GM15510 (cell line): ENCODE measurements around the gene AHCTF1.
A peak's percentile ranks its signal among the peaks of the same experiment; 100 is the strongest.

Experiments
- POLR2A ChIP-seq: IDR thresholded peaks from 3 replicates; pipeline ENCODE4 v1.6.1; 2011; ENCODE audit warnings: borderline replicate concordance; ENCODE audit not compliant: insufficient read length; ENCODE audit errors: extremely low read depth

AHCTF1 gene, protein sequence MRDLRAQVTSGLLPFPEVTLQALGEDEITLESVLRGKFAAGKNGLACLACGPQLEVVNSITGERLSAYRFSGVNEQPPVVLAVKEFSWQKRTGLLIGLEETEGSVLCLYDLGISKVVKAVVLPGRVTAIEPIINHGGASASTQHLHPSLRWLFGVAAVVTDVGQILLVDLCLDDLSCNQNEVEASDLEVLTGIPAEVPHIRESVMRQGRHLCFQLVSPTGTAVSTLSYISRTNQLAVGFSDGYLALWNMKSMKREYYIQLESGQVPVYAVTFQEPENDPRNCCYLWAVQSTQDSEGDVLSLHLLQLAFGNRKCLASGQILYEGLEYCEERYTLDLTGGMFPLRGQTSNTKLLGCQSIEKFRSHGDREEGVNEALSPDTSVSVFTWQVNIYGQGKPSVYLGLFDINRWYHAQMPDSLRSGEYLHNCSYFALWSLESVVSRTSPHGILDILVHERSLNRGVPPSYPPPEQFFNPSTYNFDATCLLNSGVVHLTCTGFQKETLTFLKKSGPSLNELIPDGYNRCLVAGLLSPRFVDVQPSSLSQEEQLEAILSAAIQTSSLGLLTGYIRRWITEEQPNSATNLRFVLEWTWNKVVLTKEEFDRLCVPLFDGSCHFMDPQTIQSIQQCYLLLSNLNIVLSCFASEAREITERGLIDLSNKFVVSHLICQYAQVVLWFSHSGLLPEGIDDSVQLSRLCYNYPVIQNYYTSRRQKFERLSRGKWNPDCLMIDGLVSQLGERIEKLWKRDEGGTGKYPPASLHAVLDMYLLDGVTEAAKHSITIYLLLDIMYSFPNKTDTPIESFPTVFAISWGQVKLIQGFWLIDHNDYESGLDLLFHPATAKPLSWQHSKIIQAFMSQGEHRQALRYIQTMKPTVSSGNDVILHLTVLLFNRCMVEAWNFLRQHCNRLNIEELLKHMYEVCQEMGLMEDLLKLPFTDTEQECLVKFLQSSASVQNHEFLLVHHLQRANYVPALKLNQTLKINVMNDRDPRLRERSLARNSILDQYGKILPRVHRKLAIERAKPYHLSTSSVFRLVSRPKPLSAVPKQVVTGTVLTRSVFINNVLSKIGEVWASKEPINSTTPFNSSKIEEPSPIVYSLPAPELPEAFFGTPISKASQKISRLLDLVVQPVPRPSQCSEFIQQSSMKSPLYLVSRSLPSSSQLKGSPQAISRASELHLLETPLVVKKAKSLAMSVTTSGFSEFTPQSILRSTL (N-terminal part only)

DNA sequence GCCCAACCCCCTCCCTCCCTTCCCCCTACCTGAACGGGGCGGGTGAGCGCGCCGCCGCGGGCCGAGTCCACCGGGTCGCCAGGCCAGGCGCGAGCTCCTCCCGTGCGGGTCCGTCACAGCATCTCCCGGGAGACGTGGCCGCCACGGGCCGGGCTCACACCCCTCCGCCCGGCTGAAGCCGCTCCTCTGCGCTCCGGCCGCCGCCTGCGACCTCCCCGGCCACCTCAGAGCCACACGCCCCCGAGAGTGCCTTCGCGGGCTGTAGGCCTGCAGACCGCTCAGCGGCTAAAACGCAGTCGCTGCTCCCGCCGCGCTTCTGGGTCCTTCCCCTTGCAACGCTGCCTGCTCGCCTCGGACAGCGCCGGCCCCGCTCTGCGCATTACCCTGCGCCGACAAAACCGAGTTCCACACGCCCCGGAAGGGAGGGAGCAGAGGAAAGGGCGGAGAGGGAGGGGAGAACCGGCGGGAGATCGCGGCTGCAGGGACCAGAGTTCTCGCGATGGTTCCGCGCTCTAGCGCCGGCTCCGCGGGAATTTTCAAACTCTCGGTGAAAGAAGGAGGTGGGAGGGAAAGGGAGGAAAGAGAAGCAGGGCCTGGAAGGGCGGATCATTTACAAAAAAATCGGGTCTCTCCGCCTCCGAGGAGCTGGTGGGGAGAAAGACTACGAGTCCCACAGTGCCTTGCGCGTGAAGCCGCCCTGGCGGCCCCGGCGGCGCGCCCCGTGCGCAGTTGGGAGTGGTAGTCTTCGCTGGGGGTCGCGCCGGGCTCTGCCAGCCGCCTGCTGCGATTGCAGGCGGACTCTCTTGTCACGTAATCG, at the start of gene AHCTF1:
Gene AHCTF1, minus strand, starts transcription at position 400 of the 817 bp plus-strand sequence. CDS start 13,578 bp downstream, outside the sequence.
- TF ChIP-seq POLR2A: peak; percentile 97

DNA sequence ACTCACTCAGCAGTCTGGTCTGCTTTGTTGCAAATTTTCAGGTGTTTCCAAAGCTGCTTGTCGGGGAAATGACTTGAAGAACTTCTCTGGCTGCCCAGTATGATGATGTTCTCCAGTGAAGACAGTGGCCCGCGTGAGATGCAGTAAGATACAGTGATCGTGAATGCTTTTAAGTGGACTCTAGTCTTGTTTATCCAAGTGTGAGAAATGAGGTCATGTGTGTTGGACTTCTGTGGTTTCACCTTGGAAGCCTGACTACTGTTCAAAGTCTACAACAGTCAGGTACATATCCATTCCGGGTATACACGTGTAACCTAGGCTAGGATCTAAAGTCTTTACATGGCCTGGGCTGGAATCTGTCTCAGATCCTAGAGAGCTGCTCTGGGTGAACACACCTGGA, 47.0 kb upstream of the AHCTF1 start:
- no peak for TF ChIP-seq POLR2A

DNA sequence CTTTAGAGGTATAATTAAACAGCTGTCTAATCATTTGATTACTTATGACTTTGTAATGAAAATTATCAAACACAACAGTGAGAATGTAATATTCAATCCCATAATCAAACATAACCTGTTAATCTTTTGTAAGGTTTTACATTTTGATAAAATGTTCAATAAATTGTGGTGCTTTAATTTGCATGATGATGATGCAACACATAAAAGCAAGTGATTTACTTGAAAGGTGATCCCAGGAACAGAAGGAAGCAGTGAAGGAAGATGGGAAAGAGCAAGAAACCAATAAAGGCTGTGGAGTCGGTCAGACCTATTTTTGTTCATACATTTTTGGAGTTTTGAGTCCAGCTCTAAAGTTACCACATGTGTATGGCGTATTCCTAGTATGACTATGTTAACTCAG, 46.5 kb upstream of the AHCTF1 start:
- TF ChIP-seq POLR2A: no peak

DNA sequence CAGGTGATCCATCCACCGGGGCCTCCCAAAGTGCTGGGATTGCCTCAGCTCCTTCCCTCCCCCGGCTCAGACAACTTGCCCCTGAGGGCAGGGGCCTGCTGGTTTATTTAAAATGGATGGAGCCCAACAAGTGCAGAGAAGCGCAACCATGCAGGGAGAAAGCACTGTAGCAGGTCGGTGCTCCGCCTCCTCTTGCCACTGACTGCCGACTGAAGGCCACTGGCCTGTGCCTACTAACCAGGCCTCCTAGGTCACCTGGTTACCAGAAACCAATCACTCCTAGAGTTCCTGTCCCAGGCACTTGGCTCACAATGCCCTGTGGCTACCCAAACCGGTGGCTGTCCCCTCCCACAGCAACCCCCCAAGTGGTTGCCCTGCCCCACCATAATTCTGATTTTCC, 40.2 kb upstream of the AHCTF1 start:
- no peak for TF ChIP-seq POLR2A

DNA sequence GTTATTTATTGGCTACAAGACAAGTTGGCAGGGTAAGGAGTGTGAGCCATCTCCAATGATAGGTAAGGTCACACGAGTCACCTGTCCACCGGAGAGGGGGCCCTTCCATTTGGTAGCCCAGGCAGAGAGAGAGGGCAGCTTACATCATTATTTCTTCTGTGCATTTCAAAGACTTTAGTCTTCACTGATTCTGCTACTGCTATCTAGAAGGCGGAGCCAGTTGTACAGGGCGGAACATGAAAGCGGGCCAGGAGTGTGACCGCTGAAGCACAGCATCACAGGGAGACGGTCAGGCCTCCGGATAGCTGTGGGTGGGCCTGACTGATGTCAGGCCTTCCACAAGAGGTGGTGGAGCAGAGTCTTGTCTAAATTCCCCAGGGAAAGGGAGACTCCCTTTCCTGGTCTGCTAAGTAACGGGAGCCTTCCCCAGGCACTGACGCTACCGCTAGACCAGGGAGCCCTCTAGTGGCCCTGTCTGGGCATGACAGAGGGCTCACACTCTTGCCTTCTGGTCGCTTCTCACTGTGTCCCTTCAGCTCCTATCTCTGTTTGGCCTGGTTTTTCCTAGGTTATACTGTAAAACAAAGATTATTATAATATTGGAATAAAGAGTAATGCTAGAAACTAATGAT, 39.5 kb upstream of the AHCTF1 start:
- no peak for TF ChIP-seq POLR2A

DNA sequence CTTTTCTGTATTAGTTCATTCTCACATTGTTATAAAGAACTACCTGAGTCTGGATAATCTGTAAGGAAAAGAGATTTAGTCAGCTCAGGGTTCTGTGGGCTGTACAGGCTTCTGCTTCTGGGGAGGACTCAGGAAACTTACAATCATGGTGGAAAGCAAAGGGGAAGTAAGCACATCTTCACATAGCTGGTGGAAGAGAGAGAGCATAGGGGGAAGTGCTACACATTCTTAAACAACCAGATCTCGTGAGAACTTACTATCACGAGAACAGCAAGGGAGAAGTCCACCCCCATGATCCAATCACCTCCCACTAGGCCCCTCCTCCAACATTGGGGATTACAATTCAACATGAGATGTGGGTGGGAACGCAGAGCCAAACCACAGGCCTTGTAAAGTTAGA, 37.9 kb upstream of the AHCTF1 start:
- no peak for TF ChIP-seq POLR2A

DNA sequence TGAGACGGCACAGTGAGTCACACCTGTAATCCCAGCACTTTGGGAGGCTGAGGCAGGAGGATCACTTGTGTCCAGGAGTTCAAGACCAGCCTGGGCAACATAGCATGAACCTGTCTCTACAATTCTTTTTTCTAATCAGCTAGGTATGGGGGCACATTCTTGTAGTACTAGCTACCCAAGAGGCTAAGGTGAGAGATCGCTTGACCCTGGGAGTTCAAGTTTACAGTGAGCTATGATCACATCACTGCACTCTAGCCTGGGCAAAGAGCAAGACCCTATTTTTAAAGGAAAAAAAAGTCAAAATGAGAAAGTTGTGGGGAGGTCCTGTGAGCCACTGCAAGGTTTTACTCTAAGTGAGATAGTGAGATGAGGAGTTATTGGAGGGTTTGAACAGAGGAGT, 34.8 kb upstream of the AHCTF1 start:
- TF ChIP-seq POLR2A: no peak

DNA sequence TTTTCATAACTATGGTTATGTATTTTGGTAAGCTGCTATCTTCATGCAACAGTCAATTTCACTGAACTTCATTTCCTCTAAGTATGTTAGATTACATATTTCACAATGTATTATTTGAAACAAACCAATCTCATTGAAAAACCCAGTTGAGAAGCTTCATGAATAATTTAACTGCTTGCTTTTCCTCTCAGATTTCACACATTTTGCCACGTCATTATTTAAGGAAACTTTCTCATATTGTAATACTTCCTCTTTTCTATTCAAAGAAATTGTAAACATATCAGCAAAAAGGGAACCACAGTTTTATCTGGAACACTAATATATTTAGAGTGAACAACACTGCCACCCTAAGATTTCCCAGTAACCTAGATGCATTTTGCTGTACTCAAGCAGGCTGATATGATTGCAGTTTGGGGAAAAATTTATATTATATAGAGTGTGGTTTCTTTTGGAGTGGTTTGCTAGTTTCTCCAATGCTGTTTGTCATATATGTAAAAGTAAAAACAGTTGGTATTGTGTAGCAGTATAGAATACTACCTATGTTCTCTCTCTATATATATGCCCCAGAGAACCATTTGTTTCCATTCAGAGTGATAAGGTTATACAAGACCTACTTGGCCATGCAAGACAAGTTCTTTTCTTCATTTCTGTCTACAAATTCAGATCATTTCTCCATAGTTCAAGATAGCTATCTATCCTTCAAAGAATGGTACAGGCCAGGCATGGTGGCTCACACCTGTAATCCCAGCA, 28.4 kb upstream of the AHCTF1 start:
- TF ChIP-seq POLR2A: no peak

DNA sequence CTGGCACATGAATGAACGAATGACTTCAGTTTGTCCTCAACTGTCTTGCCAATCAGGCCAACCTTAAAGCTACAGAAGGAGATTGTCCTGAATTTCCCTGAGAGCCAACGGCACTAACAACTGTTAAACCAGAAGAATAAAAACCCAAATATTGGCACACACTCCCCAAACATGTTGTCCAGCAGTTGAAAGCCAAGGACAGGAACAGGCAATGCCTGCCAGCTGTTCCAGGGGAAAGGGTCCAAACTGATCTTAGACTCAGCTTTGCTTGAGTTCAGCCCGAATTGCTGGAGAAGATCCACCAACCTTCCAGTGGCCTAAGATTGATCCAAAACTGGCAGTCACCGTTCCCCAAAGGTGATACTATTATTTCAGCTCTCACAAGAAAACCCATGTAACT, 22.4 kb upstream of the AHCTF1 start:
- no peak for TF ChIP-seq POLR2A

DNA sequence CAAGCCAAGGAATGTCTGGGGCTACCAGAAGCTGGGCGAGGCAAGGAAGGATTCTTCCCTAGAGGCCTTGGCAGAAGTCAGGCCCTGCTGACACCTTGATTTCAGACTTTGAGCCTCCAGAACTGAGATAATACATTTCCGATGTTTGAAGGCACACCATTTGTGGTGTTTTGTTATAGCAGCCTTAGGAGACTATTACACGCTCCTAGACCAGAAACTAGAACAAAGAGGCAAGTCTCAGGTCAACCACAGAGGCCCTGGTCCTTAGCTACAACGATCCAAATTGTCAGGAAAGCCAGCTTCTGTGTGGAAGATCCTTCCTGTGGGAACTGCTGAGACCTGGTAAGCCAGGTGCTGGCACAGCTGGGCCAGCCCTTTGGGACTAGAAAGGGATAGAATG, 19.7 kb upstream of the AHCTF1 start:
- TF ChIP-seq POLR2A: no peak

DNA sequence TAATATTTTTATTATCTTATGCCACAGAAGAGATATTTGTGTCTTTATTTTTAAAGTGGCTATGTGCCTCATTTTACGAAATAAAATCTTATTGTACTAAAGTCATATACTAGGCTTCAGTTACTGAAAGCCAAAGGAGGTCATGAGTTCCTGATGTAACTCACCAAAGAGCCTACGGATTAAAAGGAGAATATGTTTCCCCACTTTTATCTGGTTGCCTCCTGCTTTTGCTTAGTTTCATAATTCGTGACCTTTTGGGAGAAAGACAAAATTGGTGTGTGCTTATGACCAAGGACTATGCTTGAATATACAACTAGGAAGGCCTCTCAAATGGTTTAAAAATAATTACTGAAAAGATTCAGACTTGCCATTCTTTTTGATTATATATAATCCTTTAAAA, 18.2 kb upstream of the AHCTF1 start:
- TF ChIP-seq POLR2A: no peak

DNA sequence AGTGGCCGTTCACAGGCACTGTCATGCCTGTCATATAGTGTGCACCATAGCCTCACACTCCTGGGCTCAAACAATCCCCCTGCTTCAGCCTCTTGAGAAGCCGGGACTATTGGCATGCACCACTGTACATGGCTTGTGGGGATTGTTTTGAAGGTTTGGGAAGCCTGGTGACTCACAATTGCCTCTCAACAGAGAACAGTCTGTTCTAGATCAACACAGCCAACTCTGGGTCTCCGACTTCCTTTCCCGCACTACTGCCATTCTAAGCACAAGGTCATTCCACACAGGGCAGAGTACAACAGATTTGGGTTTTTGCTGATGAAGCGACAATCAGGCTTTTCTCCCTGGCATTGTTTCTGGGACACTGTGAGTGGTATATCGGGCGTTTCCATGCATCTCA, 15.5 kb upstream of the AHCTF1 start:
- no peak for TF ChIP-seq POLR2A

DNA sequence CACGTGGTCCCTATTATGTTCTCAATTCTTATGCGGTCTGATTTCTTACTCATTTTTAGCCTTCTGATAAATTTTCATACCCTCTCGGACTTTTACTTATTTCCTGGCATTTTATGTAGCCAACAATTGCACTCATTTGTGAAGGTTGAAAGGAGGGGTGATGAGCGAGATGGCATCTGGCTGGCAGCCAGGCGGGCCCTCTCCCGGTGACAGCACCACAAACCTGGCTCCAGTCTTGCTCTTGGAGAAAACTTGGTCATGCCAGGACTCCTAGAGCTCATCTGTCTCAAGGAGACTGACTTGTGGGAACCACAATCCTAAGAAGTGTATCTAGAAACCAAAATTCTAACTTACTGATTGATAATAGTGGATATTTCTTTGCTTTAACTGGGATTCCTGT, 14.6 kb upstream of the AHCTF1 start:
- no peak for TF ChIP-seq POLR2A
